LoVo (cell line): Measurements from ENCODE around the gene RBM18.

Experiments used
- DNase-seq: peaks from one replicate; pipeline ENCODE4 v3.0.0-alpha.2; 2016; ENCODE audit warnings: low spot score

RBM18 gene

DNA sequence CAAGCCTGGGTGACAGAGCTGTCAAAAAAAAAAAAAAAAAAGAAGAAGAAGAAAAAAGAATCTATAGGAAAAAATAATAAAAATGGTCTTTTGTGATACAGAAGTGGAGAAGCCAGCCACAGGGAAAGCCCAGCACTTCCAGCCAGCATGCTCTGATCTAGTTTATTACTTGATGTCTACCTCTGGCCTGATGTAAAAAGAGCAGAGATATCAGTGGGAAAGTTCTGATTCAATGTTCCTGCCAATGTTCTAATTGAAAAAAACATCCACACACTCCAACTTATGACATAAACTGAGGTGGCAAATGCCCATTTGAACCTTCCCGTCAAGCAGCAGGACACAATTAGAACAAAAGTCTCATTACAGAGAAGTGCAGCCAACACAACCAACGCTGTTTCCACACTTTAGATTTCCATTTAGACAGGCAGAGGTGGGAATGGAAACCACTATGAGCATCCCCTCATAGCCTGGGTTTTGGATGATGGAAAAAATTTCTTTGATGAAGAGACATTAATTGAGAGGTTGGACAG lies 5.7 kb downstream of the RBM18 start:
- no peak for DNase-seq

DNA sequence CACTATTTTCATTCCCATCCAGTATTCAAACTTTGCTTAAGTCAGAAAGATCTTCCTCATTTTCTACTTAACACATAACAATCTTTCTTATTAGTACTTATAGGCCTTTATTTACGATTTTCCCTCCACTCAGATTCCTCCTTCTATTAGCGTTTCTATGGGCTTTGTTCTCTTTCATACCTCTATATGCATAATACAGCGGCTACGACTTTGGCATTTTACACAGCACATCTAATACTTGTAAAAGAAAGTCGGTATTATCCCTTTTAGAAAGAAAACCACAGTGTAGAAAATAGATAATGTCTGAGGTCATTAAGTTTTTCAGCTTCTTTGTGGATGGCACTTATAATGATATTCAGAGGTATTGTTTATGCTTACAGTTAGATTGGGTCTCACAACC lies 8.4 kb downstream of the RBM18 start:
- DNase-seq = no peak

DNA sequence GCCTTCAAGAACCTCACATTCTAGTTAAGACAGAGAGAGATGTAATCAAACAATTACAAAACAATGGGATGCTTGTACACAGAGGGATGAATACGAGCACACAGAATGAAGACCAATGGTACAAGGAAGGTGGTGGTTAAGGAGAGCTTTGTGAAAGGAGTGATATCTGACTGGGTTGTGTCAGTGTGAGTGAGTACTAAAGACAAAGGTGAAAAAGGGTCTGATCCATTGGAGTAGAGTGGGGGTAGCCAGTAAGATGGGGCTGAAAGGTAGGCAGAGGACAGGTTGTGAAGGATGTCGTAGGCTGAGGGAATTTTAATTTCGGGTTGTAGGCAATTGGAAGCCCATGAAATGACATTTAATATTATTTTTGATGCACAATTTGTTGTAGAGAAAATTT lies 9.9 kb downstream of the RBM18 start:
- DNase-seq = no peak

DNA sequence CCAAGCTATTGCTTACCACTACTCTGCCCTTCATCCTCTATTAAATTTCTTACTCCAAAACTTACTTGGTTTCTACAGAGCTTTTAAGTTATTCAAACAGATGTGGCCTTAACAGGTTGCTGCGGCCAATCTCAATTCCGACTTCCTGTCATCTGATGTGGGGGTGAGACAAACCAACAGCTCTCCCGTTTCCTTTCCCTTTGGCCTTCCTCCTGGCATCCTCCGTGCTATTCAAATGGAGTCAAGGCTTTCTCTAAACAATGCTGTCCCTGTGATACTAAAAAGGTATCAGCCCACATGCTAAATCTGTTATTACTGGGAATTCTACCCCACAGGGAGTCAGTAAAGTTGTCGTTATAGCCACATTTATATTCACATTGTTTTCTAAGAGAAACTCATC lies 11.8 kb downstream of the RBM18 start:
- DNase-seq = no peak

DNA sequence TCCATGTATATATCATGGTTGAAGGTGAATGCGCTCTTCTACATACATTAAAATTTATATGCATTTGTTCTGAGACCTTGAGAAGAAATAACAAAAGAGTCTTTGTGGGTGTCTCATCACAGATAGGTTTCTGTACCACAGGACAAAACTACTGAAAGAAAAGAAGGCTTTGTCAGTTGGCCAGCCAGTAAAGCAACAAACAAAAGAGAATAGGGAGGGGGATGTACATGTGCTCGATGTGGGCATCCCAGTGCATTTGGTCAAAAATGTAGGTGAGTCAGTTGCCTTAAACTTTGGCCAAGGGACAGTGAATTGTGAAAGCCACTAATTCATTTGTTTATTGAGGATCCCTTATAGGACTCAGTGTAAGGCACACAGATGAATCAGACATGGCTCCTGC lies 13.3 kb downstream of the RBM18 start:
- DNase-seq = no peak

DNA sequence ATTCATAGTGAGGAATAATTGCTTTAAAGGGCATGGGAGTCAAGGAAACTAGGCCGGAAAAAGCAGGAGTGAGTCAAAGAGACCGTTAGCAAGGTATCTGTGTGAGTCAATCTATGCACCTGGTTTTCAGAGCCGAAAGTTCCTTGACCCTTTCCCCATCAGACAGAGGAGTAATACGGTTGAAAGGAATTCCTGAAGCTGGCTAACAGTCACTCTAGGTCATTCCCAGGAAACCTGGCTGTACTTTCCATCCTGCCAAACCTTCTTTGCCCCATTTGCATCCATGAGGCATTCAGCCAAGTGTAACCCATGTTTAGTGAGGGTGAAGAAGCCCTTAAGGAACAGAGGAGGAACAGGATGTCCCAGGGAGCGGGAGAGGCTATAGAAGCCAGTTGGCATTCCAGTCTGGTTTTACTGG lies 16.2 kb downstream of the RBM18 start:
- DNase-seq = no peak

DNA sequence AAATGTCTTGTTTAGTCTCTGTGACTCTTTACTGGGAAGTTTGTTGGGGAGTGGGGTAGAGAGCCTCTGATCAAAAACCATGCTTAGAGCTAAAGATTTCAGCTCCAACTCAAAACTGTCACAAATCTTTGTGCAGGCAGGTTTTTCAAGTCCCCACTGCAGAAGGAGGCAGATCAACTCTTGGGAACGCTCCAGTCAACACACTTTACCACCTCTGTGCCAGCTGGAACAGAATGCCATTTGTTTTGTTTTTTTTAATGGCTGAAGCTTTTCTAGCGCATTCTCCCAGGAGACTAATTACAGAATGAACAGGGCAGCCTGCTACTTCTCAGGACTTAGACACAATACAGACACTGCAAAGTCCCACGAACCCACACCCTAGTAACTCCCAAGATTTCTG lies 18.0 kb downstream of the RBM18 start:
- no peak for DNase-seq

DNA sequence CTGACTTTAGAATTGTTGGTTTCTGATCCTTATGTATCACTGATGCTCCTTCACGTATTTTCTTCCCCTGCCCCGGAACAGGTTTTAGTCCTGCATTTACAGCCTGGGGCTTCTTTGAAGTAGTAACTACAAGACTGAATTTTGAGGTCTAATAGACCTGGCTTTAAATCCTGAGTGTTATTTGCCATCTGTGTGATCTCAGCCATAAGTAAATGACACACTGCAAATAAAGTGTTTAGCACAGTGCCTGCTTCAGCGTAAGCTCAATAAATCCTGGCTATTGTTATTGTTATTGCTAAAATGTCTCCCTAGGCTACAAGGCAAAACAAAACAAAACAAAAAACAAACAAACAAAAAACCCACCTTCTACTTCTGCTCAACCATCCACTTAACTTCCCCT lies 20.3 kb downstream of the RBM18 start:
- DNase-seq = no peak

DNA sequence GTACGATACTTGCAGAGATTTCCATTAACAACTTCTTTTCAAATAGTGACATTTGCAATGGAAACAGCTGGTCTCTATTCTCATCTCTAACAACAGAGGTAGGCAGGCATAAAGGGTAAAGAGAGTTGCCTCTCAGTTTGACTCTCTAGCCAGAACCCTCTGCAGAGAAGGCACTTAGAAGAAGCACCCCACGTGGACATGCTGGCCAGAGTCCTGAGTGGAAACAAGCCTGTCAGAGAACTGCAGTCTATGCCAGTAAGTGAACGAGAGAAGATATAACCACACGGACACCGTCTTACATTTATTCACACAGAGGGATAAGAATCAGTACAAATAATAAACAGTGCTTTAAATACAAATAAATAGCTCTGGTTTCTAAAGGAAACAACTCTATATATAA lies 24.9 kb downstream of the RBM18 start:
- no peak for DNase-seq

DNA sequence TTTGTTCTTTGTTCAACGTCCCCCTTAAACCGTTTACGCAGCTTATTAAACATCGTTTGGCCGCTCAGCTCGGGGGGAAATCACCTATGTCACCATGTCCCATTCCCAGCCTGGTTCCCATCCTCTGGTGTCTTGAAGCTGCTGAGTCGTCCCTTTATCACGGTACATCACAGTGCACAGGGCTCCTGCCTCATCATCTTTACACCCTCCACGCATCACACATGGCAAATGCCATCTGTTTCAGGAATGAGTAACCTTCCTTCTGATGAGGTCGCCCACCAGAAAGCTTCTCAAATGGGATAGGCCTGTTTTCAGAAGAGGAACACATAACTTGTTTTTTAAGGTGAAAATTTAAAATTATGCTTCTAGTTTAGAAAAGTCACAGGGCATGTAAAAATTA lies 28.0 kb downstream of the RBM18 start:
- DNase-seq = no peak

DNA sequence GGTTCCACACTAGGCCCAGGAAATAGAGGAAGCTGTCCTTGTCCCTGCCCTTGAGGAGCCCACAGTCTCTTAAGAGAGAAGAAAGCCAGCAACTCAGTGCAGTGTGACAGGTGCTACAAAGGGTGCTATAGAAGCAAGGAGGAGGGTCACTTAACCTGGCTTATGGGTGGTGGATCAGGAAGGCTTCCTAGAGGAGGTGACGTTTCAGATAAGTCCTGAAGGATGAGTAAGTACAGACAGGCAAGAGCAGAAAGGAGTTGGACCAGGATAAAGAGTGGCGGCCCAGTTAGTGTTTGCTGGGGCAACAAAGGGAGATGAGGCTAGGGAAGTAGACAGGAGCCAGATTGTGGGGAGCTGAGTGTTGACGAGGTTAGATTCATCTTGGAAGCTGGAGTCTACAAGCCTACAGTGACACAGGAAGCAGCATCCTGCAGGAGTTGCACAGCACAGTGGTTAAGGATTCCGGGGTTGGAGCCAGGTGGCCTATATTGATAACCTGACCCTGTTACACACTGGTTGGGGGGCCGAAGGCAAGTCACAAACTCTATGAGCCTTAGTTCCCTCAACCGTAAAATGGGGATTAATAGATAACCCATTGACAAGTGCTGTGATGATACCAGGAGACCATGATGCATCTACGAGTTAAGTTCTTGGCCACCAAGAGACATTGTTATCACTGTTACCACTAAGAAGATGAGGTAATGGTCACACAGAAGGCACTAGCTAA lies 30.5 kb downstream of the RBM18 start:
- no peak for DNase-seq

DNA sequence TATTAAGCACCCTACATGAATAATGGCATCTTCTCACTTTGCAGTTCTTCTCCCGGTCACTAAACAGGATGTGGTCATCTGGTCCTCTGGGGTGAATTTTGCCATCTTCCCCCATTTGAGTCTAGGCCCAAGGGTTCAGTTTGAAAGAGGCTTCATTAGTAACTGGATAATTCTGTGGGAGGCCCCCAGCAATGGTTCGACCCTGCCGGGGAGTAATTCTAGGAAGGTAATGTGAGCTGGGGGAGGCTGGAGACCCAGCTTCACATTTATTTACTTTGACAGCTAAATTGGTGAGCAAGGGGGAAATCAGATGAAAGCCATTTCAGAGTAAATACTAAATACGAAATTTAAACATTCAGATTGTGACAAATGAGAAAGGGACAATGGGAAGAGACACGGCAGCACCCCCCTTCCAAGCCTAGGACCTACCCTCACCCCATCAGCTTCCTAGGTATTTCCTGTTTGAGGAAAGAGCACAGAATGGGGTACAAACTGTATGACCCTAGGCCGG lies 31.8 kb downstream of the RBM18 start:
- DNase-seq = no peak

DNA sequence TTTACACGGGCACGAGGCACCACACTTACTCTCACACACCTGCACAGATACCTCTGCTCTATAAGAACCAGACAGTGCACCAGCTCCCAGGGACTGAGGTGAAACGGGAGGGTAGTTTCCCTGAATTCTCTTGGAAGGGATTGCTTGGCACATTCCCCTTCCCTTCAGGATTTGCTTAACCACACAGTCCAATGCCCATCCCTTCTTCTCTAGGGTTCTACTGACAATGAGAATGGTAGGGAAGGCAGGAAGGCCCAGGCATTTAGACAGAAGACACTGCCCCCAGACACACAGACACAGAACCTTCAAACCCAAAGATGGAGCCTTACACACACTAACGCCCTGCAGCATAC lies 35.2 kb downstream of the RBM18 start:
- DNase-seq = no peak

DNA sequence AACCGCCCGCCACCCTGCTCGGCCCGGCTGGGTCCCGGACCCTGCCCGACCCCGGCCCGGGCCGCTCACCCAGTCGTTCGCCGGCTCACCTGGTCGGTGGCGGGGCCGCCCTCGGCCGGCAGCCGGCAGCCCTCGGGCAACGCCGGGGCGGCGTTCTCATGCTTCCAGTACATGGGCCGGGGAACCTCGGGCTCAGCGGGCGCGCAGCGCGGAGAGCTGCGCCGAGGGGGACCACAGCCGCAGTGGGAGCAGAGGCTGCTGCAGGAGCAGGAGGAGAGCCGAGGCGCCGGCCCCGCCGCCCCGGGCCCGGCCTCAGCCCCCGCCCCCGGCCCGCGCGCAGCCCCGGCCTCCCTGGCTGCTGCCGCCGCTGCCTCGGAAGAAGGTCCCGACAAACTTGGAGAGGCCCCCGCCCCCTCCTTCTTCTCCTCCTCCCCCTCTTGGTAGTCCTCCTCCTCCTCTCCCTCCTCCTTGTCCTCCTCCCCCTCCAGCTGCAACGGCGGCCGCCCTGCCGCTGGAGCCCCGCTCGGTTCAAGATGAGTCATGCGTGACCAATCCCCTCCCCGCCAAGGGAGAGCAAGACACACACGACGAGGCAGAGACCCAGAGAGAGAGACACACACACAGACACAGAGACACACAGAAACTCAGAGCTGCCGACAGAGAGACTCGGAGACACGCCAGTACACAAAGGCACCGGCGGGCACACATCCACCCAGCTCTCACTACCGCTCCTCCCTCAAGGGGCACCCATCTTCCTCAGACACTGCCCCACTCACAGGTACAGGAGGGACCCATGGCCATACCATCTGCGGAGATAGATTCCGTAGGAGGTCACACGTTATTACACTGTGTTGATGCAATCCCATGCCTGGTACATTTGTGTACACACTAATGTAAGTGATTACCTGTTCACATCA lies 35.8 kb downstream of the RBM18 start, which contains the start of gene LHX6:
LHX6 (minus strand) TSS at position 390 of the 917 bp plus-strand sequence; CDS start at position 173, 217 bp downstream.
- DNase-seq = peak; percentile 6

DNA sequence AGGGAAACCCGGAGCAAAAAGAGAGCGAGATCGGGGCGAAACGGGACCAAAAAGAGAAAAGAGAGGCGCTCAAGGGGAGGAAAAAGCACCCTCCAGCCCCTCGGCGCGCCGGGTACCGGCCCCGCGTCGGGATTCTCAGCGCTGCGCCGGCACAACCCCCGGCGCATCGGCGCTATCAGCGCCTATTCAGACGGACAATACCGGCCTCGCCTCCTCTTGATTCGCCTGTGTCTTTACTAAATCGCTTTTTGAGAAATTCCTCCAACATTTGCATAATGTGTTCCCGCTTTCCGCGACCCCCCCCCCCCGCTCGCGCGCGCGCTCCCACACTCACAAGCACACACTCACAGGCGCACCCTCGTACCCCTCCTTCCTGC lies 36.5 kb downstream of the RBM18 start:
- no peak for DNase-seq

DNA sequence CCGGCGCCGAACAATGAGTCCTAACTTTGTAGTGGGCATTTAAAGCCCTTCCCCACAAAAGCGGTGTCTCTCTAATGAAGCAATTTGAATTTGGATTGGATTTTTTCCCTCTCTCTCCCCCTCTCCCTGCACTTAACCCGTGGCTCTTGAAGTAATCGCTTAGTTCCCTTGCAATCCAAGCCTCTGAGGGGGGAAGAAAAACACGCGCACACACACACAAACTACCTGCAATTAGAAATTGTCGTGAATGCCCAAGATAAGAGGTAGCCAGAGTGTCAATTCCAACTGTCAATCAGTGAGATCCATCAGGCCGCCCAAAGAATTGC lies 37.1 kb downstream of the RBM18 start:
- no peak for DNase-seq

DNA sequence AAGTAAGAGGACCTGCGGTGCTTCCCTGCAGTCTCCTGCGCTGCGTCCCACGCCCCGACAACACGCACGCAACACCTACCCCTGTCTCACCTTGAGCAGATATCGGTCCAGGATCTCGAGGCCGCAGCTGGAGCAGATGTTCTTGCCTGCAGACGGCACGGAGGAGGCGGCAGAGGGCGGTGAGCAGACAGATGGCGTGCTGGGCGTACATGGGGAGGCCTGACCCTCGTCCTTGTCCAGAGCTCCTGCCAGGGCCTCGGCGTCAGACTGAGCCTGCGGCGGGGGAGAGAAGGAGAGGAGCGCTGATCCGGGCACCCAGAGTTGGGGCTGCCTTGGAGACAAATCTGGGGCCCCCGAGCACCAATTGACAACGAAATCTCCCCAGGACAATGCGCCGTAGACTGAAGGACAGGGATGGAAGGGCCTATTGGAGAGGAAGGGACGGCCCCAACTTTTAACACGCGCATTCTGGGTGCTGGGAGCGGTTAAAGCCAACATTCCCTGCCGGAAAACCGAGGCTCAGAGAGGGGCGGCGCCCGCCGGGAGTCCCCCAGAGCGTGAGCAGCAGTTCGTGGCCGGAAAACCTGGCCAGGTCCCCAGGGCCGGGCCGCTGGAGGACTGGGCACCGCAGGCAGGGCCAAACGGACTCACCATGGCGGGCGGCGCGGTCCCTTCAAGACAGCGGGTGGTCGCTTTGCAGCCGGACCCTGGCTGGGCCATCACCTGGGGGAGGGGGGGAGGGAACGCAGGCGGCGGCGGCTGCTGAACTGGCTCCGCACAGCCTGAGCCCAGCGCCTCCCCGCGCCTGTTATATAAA lies 37.7 kb downstream of the RBM18 start:
- no peak for DNase-seq

DNA sequence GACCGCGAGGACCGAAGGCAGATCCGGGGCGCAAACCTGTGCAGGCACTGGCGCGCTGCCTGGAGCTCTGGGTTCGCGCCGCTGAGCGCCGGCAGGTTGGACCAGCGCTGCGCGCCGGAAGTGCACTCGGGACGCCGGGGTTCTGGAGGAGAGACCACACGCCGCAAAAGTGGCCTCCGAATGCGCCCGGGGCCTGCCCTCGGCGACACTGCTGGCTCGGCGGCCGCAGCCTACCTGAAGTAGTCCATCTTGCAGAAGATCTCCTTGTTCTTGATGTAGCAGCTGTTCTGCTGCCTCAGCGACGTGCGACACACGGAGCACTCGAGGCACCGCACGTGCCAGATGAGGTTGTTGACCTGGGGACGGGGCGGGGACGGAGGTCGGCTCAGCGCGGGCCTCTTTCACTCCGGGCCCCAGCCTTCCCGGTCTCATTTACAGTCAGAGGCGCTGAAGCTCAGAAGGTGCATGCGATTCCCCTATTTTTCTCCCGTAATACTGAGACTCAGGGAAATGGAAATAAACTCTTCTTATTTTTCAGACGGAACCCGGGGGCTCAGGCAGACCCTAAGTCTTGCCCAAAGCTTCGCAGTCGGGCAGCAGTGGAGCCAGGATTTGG lies 38.4 kb downstream of the RBM18 start:
- DNase-seq = no peak

DNA sequence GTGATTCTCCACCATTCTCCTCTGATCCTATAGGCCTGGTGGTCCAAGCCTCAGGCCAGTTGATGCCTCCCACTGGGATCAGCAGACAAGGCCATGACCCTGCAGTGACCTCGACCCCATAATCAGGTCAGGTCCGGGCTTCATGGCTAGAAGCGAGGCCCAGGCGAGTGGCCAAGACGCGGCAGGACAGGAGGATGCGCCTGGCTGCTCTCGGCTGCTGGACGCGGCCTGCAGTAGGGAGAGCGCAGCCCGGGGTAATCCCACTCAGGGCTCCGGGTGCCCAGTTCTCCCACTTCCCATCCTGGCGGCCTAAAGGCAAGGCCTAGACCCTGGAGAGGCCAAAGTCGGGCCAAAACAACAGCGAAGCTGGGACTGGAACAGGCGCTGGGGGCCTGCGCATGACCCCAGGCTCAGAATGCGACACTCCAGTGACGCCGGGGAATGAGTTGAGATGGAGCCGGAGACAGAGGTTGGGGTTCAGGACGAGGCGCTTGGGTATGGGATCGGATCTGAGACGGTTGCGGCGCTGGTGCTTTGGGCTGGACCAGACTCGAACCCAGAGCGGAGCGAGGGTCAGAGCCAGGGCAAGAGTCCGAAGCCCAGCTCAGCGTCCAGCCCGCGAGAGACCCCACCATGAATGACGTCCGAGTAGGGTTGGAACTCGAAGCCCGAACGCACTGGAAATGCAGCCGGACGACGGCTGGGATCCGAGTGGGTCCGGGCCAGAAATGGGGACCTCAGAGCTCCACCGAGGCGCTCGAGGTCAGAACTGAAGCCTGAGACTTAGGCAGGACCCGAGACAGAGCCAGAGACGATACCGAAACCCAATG lies 39.1 kb downstream of the RBM18 start:
- no peak for DNase-seq

DNA sequence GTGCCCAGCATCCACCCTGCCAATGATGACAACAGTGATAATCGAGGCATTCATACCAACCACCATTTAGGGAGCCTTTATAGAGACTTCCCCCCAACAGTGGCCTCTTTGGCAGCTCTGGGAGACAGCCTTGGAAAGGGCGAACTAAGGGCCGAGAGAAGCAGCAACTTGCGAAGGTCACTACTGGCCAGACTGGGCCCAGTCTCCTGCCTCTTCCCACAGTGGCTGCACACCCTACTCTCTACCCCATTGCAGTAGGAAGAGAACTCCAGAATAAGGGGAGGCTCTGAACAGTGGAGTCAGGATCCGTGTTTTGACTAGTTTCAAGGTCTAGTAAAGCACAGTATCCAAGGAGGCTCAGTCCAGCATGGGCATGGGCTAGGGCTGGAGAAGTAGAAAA lies 41.2 kb downstream of the RBM18 start:
- DNase-seq = no peak

DNA sequence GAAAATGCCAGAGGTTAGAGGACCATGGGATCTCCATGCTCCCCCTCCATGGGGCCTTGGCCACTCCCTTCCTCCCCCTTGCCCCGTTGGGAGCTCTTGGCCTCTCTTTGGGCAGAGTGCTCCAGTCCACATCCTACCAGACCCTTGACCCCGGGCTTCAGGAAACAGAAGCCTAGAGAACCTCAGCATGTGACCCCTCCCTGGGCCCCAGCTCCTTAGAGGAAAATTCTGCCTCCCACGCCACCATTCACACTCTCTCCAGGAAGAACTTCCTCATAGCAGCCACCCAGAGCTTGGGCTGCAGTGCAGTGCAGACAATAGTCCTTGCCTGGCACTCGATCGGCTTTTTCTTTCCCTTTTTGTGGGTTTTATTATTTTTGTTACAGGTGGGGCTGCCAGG lies 41.8 kb downstream of the RBM18 start:
- DNase-seq = no peak
